SKM-1 (cell line): ENCODE data around the gene ISG20L2.
"Not testable (repeated sequence)": the region's sequence is repeated elsewhere in the genome, so short reads cannot be mapped to it uniquely, and the experiment has no call there.

ENCODE experiments used
- DNase-seq: peaks from one replicate; lab custom pipeline; 2025; ENCODE audit not compliant: unreplicated experiment; lab: John Stamatoyannopoulos, UW

The ISG20L2 gene

DNA sequence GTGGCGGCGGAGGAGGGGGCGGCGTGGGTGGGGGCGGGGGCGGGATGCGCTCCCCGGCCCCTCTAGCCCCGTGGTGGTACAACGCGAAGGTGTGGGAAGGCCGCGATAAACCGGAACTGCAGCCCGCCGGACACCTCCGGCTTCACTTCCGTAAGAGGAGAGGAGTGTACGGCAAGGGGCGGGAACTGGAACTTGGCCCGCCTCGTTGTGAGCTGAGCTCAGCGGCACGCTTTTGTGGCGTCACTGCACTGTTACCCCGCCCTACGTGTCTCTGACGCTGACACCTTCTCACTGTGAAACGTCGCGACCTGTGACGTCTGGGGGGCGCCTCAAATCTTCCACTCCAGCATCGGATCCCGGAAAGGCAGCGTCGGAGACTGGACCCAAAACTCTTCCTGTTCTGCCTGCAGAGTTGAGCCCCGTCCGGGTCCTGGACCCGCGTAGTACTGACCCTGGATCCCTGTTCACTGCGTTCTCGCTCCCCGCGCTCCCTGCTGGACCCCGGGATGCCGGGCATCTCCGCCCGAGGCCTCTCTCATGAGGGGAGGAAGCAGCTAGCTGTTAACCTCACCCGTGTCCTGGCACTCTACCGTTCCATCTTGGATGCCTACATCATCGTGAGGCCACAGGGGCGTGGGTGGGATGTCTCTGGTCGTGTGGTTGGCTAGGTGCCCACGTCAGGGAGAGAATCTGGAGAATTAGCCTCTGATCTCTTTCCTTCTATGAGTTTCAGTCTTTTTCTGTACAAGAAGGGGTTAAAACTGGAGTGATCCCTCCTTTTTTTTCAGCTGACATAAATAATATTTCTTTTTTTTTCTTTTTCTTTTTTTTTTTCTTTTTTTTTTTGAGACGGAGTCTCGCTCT is at the start of gene ISG20L2:
Gene ISG20L2 (minus strand): TSS at position 168 of the 864 bp plus-strand sequence. CDS start 1,114 bp downstream, outside the sequence.
- peak; percentile 97 for DNase-seq

- DNase-seq = no peak
Observed at GRCh38 chr1:156777573-156777972, 49.0 kb upstream of the ISG20L2 start.

GRCh38 chr1:156776942-156777341 is 48.4 kb upstream of the ISG20L2 start:
- no peak for DNase-seq

GRCh38 chr1:156775799-156776198 is 47.2 kb upstream of the ISG20L2 start:
- DNase-seq = no peak

- DNase-seq = no peak
Observed at GRCh38 chr1:156773607-156774006, 45.0 kb upstream of the ISG20L2 start.

DNA sequence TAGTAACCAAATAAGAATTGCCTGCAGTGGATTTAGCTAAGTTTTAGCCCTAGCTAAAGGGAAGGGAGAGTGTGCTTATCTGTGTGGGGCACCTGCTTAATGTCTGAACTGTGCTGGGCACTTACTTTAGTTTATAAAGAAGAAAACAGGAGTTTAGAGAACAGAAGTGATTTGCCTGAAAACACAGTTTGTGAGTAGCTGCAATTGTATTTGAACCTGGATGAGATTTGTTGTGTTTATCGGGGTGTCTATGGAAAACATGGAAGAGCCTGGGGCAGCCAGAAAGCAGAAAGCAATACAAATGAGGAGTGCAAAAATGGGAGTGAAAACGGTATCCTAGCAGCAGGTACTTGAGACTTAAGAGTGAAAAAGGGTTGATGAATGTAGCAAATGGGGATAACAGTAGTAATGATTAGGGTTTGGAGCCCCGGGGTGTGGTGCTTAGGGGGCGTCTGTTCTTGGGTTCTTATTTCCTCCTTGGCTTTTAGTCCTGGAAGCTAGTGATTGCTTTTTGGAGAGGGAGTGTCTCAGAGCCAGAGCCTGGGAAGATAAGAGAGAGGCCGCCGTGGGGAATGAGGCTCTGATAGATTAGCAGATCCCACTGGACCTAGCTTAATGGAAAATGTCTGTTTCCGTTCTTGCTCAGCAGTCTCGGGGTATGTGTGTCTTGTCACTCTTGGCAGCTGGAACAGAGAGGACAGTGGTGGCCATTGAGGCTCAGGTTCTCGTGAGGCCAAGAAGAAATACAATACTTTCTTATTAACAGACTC is 44.3 kb upstream of the ISG20L2 start:
- no peak for DNase-seq

GRCh38 chr1:156772222-156772621 is 43.7 kb upstream of the ISG20L2 start:
- no peak for DNase-seq

DNA sequence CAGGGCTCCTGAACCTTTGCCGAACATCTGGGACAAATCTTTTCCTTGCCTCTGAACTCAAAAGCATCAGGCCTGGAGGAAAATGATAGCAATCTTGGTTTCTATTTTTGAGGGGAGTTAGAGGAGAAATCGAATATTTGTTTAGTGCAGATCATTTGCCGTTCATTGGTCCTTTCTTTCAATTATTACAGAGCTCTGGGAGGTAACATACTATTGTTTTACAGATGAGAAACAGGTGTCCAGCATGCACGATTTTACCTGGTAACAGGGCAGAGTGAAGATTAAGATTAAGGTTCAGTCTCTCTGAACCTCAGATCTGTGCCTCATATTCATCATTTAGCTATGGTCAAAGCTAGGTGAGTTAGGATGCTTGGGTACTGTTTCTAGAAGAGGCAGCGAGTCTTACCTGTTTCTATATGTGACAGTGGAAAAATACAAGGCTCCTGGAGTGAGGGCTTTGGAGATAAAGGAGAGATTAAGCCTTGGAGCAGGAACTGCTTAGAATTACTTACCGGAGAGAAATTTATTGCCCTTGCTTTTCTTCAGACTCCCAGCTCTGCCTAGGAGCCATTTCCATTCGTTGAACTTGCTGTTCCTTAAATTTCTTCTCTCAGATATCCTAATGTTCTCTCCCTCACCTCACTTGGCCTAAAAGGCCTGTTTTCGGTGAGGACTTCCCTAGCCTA is 40.2 kb upstream of the ISG20L2 start:
- DNase-seq = no peak

GRCh38 chr1:156767879-156768604 is 39.5 kb upstream of the ISG20L2 start:
- no peak for DNase-seq

GRCh38 chr1:156767101-156767878 is 38.7 kb upstream of the ISG20L2 start, which contains the start of gene PRCC:
Gene PRCC, plus strand, starts transcription at chr1:156767535. Its CDS starts 237 bp downstream, at chr1:156767772.
- peak; percentile 100 for DNase-seq

- DNase-seq = no peak
Observed at GRCh38 chr1:156766298-156767100, 37.9 kb upstream of the ISG20L2 start.

- no peak for DNase-seq
Observed at GRCh38 chr1:156765666-156766065, 37.1 kb upstream of the ISG20L2 start.

- not testable (repeated sequence) for DNase-seq
Observed at GRCh38 chr1:156765136-156765535, 36.6 kb upstream of the ISG20L2 start.

DNA sequence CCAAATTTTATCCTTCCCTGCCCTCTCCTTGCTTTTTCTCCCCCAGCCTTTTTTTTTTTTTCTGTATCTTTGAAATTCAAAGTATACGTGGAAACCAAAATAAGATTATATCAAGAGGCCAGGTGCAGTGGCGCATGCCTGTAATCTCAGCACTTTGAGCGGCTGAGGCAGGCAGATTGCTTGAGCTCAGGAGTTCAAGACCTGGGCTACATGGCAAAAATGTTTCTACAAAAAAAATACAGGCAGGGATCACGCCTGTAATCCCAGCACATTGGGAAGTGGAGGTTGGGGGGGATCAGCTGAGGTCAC is 32.2 kb upstream of the ISG20L2 start:
- no peak for DNase-seq

GRCh38 chr1:156760092-156760795 is 31.7 kb upstream of the ISG20L2 start:
- no peak for DNase-seq

DNA sequence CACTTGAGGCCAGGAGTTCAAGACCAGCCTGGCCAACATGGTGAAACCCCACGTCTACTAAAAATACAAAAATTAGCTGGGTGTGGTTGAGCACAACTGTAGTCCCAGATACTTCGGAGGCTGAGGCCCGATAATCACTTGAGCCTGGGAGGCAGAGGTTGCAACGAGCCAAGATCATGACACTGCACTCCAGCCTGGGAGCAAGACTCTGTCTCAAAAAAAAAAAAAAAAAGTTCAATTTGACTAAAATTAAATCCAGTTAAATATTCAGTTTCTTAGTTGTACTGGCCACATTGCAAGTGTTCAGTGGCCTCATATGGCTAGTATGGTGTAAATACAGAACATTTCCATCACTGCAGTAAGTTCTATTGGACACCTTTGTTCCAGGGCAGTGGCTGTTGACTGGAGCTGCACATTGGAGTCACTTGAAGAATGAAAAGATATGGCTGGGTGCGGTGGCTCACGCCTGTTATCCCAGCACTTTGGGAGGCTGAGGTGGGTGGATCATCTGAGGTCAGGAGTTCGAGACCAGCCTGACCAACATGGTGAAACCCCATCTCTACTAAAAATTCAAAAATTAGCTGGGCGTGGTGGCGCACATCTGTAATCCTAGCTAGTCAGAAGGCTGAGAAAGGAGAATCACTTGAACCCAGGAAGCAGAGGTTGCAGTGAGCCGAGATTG is 29.1 kb upstream of the ISG20L2 start:
- not testable (repeated sequence) for DNase-seq

GRCh38 chr1:156756355-156756754 is 27.8 kb upstream of the ISG20L2 start:
- DNase-seq = no peak

DNA sequence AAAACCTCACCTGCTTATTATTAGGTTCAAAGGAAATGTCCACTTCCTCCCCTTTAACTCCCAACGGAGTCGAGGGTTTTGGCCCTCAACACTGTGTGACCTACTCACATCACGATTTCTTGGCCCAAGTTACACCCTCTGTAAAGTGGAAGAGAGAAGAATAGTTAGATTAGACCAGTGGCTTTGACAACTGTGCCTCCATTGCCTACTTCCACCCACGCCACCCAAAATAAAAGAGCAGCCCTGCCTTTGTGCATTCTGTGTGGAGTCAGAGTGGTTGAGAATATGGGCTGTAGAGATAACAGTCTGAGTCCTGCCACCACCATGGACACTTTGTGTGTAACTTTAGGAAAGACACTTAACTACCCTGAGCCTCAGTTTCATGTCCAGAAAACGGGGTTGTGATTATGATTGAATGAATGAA is 27.0 kb upstream of the ISG20L2 start:
- no peak for DNase-seq
